HG03159 (cell line): ENCODE measurements around the gene NT5C.

Source experiments
- ATAC-seq: cut with Tn5 transposase; IDR thresholded peaks from one replicate; pipeline ENCODE4 v1.9.1; 2021; ENCODE audit warnings: mild to moderate bottlenecking, moderate library complexity; ENCODE audit not compliant: unreplicated experiment

Gene NT5C

DNA sequence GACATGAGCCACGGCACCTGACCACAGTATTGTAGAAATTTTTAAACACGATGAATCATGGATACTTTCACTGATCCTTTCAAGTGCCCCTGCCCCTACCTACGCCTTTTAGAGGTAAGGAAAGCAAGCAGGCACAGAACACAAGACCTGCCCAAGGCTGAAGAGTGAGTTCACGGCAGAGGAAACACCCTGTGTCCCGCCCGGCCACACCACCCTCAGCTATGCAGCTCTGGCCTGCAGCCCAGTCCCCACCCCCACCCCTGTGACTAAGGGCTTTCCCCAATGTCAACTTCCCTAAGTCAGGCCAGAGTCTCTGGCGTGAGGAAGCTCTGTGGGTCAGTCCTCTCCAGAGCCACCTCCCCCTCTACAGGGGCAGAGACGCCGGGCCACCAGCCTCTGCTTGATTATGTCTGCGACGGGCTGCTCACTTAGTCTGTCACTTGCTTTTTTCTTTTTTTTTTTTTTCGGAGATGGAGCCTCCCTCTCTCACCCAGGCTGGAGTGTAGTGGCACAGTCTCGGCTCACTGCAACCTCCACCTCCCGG is 35.4 kb downstream of the NT5C start:
- ATAC-seq, result no peak

DNA sequence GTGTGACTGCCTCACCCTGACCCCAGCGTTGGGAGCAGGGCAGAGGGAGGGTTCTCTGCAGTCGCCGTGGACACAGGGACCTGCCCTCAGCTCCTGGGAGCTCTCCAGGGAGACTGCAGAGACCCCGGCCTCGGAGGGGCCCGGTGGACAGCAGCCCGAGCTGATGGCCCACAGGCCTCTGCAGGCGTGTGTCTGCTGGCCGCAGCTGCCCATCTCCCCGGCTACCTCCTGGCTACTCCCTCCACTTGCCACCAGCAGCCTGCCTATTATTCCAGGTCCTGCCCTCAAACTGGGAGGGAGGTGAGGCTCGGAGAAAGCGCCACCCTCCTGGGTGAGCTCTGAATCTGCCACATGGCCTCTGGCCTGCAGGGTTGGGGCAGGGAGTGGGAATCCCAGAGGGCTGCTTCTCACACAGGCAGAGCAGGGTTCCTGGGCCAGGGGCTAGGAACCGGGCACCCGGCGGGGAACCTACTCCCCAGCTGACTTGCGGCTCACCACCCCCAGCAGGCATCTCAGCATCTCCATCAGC is 36.6 kb downstream of the NT5C start:
- ATAC-seq, result no peak

DNA sequence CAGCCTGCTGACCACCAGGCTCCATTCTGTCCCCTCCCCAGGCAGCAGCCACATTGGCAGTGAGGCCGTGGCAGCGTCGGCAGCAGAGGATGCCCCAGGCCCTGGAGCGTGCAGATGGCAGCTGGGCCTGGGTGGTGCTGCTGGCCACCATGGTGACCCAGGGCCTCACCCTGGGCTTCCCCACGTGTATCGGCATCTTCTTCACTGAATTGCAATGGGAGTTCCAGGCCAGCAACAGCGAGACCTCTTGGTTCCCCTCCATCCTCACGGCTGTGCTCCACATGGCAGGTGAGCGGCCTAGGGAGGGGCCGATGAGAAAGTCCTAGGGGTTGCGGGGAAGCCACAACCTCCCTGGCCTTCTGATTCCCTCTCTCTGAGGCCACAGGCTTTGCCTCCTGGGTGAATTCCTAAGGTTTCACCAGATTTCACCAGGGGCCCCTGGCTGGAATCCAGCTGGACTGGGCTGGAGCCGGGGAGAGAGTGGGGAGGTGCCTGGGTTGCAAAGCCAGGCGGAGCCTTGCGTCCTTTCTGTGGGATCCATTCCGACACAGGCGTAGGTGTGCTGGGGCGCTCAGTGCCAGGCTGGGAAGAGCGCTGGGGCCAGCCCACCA is 37.9 kb downstream of the NT5C start:
- ATAC-seq, result no peak

DNA sequence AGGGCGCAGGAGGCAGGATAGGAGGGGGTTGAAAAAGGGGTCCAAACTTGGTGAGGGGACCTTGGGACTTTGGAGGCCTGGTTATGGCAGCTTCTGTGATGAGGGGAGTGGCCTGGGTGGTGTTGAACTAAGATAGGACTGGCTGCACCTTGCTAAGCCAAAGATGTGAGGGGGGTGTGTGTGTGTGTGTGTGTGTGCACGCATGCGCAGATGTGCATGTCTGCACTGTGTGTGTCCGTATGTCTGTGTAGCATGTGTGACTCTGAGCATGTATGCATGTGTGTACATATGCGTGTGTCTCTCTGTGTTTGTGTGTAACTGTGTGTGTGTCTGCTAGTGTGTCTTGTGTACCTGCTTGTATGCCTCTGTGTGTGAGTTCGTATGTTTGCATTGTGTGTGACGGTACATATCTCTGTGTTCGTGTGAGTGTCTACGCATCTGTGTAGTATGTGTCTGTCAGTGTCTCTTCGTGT is 39.7 kb downstream of the NT5C start:
- ATAC-seq, result no peak

DNA sequence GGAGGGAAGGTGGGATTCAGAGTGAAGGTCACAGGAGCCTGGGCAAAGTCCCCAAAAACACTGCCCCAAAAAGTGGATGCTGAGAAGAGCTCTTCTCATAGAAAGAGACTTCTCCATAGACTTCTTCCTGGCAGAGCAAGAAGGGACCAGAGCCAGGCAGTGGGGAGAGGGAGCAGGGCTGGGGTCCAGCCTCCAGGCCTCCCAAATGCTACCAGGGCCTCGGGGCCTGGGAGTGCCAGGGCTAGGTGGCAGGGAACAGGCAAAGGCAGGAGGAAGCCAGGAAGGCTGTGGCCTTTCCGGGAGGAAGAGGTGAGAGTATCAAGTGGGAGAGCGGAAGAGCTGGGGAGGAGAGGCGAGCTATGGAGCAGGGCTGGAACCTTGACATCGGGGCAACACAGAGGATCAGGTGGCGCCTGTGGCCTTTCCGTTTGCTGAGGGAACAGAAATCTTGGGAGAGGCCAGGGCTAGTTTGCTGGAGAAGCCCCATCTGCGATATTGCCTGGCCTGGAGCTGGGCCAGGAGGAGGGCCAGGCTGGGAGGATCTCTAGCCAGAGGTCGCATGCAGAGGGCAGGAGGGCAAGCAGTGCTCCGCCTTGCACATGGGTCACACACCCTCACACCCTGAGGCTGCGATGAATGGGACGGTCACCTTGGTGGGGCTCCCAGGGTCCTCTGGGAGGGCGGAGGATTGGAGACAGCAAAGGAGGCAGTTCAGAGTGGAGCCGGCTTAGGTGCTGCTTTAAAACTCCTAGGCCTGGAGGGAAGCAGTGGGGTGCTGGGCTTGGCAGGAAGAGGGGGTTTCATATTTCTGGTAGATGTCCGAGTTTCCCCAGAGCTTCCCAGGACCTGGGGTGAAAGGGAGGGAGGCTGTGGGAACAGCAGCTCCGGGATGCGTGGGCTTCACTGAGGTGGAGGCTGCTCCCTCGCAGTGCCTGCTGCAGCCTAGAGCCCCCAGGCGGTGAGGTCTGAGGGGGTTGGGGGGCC is 40.4 kb downstream of the NT5C start:
- ATAC-seq, result no peak

DNA sequence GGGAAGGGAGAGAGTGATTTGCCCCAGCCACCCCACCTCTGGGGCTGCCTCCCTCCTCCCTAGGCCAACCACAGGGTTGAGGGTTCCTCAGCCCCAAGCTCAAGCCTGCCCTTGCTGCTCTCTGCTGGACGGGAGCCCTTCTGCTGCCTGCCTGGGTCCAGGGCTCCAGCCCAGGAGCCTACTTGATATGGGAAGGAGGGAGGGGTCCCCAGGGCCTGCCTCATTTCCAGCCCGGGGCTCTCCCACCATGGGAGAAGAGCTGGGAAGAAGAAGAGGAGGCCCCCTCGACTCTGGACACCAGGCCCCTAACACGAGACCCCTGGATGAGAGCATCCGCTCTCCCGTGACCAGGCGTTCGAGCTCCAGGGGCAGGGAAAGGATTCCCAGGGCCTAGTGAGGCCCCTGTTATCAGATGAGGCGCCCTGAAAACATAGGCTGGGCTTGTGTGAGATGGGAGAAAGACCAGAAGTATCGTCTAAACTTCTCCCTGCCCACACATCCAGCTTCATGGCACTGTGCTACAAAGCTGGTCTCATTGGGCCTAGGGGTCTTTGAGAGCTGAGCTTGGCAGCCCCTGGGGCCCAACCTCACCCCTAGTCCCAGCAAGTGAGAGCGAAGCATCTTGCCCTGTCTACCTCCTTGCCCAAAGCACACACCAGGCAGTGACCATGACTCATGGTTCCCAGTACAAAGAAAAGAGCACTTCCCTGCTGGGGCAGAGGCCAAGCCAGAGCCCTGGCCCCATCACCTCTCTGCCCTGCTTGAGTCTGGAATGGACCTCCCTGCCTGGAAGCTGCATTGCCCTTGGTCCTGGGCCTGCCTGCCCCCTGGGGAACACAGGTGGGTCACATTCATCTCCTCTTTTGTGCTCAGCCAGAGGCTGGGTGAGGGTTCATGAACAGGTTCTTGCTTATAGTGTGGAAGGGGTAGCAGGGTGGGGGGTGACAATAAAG is 42.8 kb downstream of the NT5C start:
- no peak for ATAC-seq

DNA sequence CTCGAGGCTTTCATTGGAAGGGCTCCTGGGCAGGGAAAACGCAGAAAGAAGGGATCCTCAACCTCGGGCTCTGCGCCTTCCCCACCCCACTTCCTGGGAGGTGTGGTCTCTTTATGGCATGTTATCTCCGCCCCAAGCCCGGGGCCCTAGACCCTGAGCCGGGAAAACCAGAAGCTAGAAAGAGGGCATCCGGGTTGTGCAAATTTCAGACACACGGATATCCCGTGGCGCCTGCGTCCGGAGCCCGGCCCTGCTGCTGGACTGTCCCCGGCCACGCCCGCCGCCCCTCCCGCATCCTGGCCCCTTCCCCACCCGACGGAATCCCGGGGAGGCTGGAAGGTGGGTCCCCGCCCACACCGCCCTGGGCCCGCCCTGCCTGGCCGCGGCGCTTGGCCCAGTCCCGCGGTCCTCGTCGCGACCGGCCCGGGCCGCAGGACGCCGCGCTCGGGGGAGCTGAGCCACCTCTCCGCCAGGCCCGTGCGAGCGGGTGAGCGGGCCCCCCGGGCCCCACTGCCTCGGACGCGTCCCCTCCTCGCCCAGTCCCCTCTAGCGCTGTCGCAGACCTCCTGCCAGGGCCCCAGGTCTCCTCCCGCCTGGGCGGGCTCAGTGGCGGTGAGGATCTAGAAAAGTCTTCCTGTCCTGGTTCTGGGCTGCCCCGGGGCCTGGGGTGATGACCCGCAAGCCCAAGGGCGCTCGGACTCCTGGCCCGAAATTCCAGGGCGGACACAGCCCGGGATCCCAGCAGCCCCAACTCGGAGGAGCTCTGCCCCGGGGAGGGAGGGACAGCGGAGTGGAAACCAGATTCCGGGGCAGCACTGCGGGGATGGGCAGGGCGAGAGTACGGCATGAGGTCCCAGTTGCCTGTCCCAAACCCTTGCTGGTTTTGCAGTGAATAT is 43.7 kb downstream of the NT5C start, which contains the start of gene SLC16A5:
TSS of gene SLC16A5 (plus strand) at position 397 of the 896 bp plus-strand sequence. CDS start 5,683 bp downstream, outside the sequence.
- no peak for ATAC-seq

DNA sequence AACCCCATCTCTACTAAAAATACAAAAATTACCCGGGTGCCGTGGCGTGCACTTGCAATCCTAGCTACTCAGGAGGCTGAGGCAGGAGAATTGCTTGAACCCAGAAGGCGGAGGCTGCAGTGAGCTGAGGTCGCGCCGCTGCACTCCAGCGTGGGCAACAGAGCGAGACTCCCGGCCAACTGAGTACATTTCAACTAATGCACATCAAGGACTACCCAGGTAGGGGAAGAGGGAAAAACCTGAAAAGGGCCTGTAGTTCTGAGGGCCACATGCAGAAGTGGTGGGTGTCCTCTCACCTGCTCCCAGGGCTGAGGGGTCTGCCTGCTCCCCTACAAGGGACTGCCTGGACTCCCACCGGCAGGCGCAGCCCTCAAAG is 44.4 kb downstream of the NT5C start:
- no peak for ATAC-seq

DNA sequence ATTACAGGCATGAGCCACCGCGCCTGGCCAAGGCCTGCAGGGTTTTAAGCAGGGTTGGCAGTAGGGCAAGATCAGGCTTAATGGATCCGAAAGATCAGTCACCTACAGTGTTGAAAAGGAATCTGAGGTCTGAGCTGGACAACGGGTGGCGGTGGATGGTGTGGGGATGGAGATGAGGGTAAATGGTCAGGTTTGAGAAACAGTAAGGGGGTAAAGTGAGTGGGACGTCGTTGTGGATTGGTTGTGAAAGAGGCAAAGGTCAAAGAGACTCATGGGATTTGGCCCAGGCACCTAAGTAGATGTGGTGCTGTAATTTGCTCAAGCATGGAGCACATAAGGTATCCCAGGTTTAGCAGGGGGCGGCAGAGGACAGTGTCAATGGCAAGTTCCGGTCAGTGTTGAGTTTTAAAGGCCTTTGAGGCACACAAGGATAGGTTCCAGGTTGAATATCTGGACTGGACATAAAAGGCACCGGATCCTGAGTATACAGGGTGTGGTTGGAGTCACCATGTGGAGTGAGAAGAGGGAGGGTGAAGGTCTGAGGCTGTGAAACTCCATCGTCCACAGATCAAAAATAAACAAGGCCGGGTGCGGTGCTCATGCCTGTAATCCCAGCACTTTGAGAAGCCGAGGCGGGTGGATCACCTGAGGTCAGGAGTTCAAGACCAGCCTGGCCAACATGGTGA is 44.9 kb downstream of the NT5C start:
- no peak for ATAC-seq

DNA sequence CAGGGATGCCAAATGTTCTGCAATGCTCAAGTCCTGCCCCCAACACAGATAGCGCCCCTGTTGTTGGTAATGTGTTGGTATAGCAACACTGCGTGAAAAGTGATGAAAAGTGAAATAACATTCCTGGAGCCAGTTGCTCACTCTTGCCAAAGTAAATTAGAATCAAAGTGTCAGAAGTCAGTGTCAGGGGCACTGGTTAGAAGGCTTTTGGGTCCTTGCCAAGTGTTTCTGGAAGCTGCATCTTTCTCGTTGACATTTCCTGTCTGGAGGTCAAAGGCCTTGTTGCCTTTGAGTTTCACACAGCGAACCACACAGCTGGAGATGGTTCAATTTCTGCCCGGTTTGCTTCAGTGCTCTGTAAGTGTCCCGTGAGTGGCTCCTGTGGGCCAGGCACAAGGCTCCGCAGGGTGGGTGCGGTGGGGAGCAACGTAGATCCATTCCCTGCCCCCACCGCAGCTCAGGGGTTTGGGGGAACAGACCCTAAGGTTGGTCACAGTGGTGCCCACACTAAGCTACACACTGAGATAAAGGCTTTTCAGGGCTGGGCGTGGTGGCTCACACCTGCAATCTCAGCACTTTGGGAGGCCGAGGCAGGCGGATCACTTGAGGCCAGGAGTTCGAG is 47.4 kb downstream of the NT5C start:
- no peak for ATAC-seq

DNA sequence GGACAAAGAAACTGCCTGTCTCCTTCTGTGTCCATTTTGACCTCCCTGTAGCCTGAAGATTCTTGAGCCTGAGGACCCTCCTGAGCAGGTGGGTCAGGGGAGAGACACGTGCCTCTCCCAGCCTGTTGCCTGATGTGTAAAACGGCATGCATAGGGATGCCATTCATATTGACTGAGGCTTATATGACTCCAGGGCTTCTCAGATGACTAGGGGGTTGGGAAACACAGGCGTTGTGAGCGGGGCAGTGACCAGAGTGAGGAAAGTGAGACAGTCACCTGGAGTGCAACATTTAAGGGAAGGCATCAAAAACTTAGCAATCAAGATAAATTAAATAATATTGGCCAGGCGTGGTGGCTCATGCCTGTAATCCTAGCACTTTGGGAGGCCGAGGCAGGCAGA is 48.9 kb downstream of the NT5C start:
- ATAC-seq, result no peak

DNA sequence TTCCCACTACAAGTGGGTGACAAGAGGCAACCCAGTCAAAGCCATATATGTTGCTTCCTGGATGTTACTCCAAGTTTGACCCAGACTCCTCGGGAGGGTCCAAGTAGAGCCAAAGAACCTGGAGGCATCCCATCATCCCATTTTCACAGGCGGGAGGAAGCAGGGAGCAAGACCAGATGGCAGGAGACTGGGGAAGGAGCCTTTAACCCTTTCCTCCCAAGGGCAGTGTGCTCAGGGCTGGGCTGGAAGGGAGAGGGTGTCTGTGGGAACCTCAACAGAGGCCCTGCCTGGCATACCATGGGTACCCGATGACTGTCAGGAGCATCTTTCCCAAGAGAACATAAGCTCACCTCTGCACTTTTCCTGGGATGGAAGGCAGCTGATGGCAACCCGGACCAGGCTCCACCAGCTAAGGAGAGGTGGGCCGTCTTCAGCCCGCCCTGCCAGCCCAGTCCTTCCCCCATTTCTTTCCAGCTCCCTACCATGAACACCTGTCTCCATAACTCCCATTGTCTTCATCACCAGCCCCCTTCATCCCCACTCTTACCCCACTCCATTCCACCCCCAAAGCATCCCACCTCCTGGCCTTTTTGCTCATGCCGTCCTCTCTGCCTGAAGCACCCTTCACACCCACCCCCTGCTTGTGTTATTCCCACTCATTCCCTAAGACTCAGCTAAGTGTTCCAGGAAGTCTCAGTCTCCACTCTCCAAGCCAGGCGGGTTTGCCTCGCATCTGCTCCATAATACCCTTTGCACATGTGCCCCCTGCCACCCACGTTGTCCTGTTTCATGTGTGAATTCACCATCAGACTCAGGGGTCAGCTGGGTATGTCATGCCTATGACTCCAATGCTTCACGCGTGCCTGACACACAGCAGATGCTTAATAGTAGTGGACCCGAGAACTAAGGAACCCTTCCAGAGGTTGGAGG is 49.7 kb downstream of the NT5C start:
- ATAC-seq, result no peak
